ENCODE results near the gene MYO1B. TPM values are rescaled to one million over a fixed set of nuclear protein-coding genes. Genes with fewer than 3 reads are reported as not detected.

Gene MYO1B
- polyA plus RNA-seq (2012; ENCODE audit: low read depth, missing spikeins), result 1.0 TPM

DNA sequence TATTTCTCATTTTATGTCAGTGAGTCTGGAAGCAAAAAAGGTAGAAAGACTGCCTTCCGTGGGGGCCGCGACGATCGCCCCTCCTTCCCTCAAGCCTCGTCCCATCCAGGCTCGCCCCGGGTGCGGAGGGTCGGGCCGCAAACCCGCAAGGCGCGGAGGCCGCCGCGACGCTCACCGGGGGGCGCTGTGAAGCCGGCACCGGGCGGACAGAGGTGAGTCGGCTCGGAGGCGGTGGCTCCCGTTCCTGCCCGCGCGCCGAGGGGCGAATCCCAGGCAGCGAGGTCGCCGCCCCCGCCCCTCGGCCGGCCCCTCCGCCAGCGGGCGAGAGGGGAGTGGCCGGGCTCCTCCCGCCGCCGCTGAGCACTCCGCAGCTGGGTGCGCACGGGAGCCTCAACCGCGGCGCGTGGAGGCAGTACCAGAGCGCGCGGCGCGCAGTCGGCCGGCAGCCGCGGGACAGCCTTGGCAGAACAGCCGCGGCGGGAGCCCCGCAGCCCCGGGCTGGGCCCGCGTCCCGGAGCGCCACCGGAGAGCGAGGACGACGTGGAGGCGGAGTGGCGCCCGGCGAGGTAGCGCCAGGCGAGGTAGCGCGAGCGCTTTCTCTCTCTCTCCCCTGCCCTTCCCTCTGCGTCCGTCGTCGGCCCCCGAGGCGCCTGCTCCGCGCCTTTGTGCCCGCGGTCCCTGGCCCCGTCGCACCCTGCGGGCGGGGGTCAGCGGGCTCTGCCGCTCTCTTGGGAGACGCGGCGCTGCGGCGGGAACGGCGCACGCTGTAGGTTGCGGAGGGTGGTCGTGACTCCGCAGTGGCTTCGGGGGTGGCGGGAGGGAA is at the start of gene MYO1B:
Gene MYO1B (plus strand): TSS at position 359 of the 823 bp plus-strand sequence. CDS start 31,492 bp downstream, outside the sequence.
- DNase-seq (ENCODE audit: insufficient read length, low spot score), result peak; percentile 35
- no peak for TF ChIP-seq PAX5 (IDR thresholded peaks at IDR 0.05; ENCODE audit: insufficient read depth, low read length, severe bottlenecking)
- TF ChIP-seq POU2F2 (IDR thresholded peaks at IDR 0.05; ENCODE audit: low read depth, low read length), result no peak
- TF ChIP-seq POLR2A (IDR thresholded peaks at IDR 0.05; ENCODE audit: low read depth, low read length), result no peak
- no peak for TF ChIP-seq TAF1 (IDR thresholded peaks at IDR 0.05; ENCODE audit: low read depth, low read length)
- no peak for TF ChIP-seq POLR2AphosphoS5 (IDR thresholded peaks at IDR 0.05; ENCODE audit: low read depth, low read length)
- TF ChIP-seq SPI1 (IDR thresholded peaks at IDR 0.05; ENCODE audit: low read depth, low read length), result no peak
- peak; percentile 20 for FAIRE-seq

DNA sequence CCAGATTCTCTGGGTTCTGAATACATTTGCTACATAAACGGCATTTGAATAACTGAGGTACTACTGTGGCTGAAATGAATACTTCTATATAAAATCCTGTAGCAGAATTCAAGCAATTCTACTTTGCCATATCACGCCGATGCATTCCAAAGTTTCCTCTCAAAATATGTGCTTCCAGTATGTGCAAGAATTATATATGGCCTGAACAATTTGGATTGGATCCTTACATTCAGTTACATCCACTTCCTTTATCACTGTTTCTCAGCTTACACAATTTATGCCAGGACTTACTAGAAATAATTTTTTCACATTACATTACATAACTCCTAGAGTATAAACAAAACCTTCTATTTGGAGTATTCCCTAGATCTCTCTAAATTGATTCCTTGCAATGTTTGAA is 48.1 kb upstream of the MYO1B start:
- FAIRE-seq (no peak), DNase-seq (ENCODE audit: insufficient read length, low spot score) (no peak)
- no peak for TF ChIP-seq POLR2AphosphoS5 (IDR thresholded peaks at IDR 0.05; ENCODE audit: low read depth, low read length)
- TF ChIP-seq SPI1 (IDR thresholded peaks at IDR 0.05; ENCODE audit: low read depth, low read length), result no peak
- TF ChIP-seq POLR2A (IDR thresholded peaks at IDR 0.05; ENCODE audit: low read depth, low read length), result no peak
- TF ChIP-seq TAF1 (IDR thresholded peaks at IDR 0.05; ENCODE audit: low read depth, low read length), result no peak
- no peak for TF ChIP-seq PAX5 (IDR thresholded peaks at IDR 0.05; ENCODE audit: insufficient read depth, low read length, severe bottlenecking)

DNA sequence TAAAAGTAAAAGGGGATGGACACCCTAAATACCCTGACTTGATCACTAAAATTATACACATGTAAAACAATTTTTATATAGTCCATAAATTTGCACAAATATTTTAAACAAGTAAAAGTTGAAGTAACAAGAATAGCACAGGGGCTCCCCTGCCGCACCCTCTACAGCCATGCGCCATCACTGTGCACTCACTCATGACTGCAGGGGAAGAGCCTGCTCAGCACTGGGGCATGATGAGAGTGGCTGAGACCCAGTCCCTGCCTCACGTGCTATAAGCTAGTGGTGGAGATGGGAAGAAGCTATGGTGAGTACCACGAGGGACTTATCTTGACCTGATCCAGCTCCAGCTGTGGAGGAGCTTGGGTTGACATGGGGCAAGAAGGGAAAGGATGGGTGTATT is 46.9 kb upstream of the MYO1B start:
- no peak for TF ChIP-seq POLR2AphosphoS5 (IDR thresholded peaks at IDR 0.05; ENCODE audit: low read depth, low read length)
- no peak for TF ChIP-seq POU2F2 (IDR thresholded peaks at IDR 0.05; ENCODE audit: low read depth, low read length)
- no peak for TF ChIP-seq PAX5 (IDR thresholded peaks at IDR 0.05; ENCODE audit: insufficient read depth, low read length, severe bottlenecking)
- no peak for TF ChIP-seq SPI1 (IDR thresholded peaks at IDR 0.05; ENCODE audit: low read depth, low read length)
- TF ChIP-seq TAF1 (IDR thresholded peaks at IDR 0.05; ENCODE audit: low read depth, low read length), result no peak
- no peak for TF ChIP-seq POLR2A (IDR thresholded peaks at IDR 0.05; ENCODE audit: low read depth, low read length)
- DNase-seq (ENCODE audit: insufficient read length, low spot score) (no peak), FAIRE-seq (no peak)

DNA sequence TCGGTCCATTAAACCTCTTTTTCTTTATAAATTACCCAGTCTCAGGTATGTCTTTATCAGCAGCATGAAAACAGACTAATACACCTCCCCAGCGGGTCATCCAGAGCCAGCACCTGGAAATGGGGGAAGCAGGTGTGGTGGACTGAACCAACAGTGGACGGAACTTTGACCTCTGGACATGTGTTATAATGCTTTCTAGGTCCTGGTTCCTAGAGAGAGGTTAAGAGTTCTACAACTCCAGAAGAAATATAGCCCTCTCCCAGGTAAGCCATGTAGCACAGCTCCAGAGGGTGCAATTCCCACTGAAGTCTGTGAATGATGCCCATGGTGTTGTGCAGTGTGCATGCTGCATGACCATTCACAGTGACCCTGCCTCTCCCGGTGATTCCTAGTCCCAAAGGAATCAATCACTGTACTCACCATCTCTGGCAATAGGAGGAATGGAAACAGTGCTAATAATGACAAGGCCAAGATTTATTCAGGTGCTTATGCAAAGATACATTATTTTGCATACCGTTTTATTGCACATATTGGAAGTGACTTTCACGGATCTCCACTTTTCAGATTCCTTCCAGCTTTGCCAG is 45.2 kb upstream of the MYO1B start:
- TF ChIP-seq POLR2AphosphoS5 (IDR thresholded peaks at IDR 0.05; ENCODE audit: low read depth, low read length) (no peak), SPI1 (IDR thresholded peaks at IDR 0.05; ENCODE audit: low read depth, low read length) (no peak), POU2F2 (IDR thresholded peaks at IDR 0.05; ENCODE audit: low read depth, low read length) (no peak), POLR2A (IDR thresholded peaks at IDR 0.05; ENCODE audit: low read depth, low read length) (no peak), TAF1 (IDR thresholded peaks at IDR 0.05; ENCODE audit: low read depth, low read length) (no peak), PAX5 (IDR thresholded peaks at IDR 0.05; ENCODE audit: insufficient read depth, low read length, severe bottlenecking) (no peak)
- no peak for FAIRE-seq
- no peak for DNase-seq (ENCODE audit: insufficient read length, low spot score)

- no peak for FAIRE-seq
- TF ChIP-seq PAX5 (IDR thresholded peaks at IDR 0.05; ENCODE audit: insufficient read depth, low read length, severe bottlenecking), result no peak
- TF ChIP-seq SPI1 (IDR thresholded peaks at IDR 0.05; ENCODE audit: low read depth, low read length), result no peak
- TF ChIP-seq POLR2AphosphoS5 (IDR thresholded peaks at IDR 0.05; ENCODE audit: low read depth, low read length), result no peak
- no peak for DNase-seq (ENCODE audit: insufficient read length, low spot score)
Observed at GRCh38 chr2:191200910-191201309, 44.3 kb upstream of the MYO1B start.

GRCh38 chr2:191202209-191202721 is 42.9 kb upstream of the MYO1B start:
- no peak for DNase-seq (ENCODE audit: insufficient read length, low spot score)
- TF ChIP-seq TAF1 (IDR thresholded peaks at IDR 0.05; ENCODE audit: low read depth, low read length) (no peak), SPI1 (IDR thresholded peaks at IDR 0.05; ENCODE audit: low read depth, low read length) (no peak), POLR2A (IDR thresholded peaks at IDR 0.05; ENCODE audit: low read depth, low read length) (no peak), PAX5 (IDR thresholded peaks at IDR 0.05; ENCODE audit: insufficient read depth, low read length, severe bottlenecking) (no peak), POU2F2 (IDR thresholded peaks at IDR 0.05; ENCODE audit: low read depth, low read length) (no peak), POLR2AphosphoS5 (IDR thresholded peaks at IDR 0.05; ENCODE audit: low read depth, low read length) (no peak)
- FAIRE-seq, result peak; percentile 41

GRCh38 chr2:191202881-191203397 is 42.3 kb upstream of the MYO1B start:
- TF ChIP-seq POLR2A (IDR thresholded peaks at IDR 0.05; ENCODE audit: low read depth, low read length), result no peak
- TF ChIP-seq TAF1 (IDR thresholded peaks at IDR 0.05; ENCODE audit: low read depth, low read length), result no peak
- no peak for TF ChIP-seq POU2F2 (IDR thresholded peaks at IDR 0.05; ENCODE audit: low read depth, low read length)
- no peak for FAIRE-seq

DNA sequence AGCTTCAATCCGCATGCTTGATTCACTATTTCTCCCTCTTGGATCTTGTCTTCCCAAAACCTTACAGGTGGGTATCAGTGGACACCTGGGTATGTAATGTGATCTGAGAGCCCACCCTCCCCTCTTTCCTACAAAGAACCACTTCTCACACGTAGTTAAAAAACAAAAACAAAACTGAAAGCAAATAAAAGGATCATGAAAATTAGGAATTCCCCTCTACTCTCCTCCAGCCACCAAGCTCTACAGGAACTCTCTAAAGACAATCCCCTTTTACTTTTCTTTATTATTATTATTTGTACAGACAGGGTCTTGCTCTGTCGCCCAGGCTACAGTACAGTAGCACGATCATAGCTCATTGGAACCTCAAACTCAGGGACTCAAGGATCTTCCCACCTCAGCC is 40.8 kb upstream of the MYO1B start:
- FAIRE-seq, result no peak
- TF ChIP-seq POU2F2 (IDR thresholded peaks at IDR 0.05; ENCODE audit: low read depth, low read length), result no peak
- TF ChIP-seq POLR2AphosphoS5 (IDR thresholded peaks at IDR 0.05; ENCODE audit: low read depth, low read length), result no peak
- no peak for TF ChIP-seq SPI1 (IDR thresholded peaks at IDR 0.05; ENCODE audit: low read depth, low read length)
- no peak for TF ChIP-seq PAX5 (IDR thresholded peaks at IDR 0.05; ENCODE audit: insufficient read depth, low read length, severe bottlenecking)
- DNase-seq (ENCODE audit: insufficient read length, low spot score), result no peak

More at GRCh38 chr2:191202881-191203397, 42.3 kb upstream of the MYO1B start:
- DNase-seq (ENCODE audit: insufficient read length, low spot score), result no peak

DNA sequence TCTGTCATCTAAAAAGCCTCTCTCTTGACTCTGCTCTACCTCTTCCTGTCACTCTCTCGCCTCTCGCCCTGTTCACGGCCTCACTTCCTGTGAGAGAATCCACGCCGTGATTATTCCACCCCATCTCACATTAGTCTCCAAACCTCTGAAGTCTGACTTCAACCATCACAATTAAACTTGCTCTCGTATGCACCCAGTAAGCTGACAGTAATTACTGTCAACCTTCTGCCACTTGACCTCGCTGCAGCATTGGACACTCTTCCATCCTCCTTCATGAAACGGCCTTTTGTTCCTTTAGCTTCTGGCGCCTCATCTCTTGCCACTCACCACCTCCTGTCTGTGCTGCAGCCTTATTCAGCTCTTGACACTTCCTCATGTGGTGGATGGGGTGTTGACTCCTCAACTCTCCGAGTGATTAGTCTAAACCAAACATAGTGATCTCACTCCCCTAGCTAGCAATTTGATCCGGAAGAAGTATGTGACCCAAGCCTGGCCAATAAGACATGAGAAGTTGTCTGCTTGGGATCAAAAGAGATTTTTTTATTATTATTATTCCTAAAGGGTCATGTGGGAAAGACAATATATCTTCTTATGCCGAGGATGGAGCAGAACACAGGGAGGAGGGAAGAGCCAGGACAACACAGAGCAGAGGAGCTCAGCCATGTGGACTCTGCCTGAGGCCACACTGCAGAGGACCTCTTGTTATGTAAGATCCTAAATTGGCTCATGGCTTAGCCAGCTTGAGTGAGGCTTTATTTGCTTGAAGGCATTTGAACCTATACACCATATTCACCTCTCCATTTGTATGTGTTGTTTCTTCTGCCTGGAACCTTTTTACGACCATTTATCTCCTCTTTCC is 38.4 kb upstream of the MYO1B start:
- DNase-seq (ENCODE audit: insufficient read length, low spot score) (no peak), FAIRE-seq (no peak)
- TF ChIP-seq SPI1 (IDR thresholded peaks at IDR 0.05; ENCODE audit: low read depth, low read length), result no peak
- no peak for TF ChIP-seq POU2F2 (IDR thresholded peaks at IDR 0.05; ENCODE audit: low read depth, low read length)
- TF ChIP-seq TAF1 (IDR thresholded peaks at IDR 0.05; ENCODE audit: low read depth, low read length), result no peak
- no peak for TF ChIP-seq POLR2A (IDR thresholded peaks at IDR 0.05; ENCODE audit: low read depth, low read length)
- no peak for TF ChIP-seq POLR2AphosphoS5 (IDR thresholded peaks at IDR 0.05; ENCODE audit: low read depth, low read length)
- TF ChIP-seq PAX5 (IDR thresholded peaks at IDR 0.05; ENCODE audit: insufficient read depth, low read length, severe bottlenecking), result no peak
